ENCODE data around the gene ZFAND3.

DNA sequence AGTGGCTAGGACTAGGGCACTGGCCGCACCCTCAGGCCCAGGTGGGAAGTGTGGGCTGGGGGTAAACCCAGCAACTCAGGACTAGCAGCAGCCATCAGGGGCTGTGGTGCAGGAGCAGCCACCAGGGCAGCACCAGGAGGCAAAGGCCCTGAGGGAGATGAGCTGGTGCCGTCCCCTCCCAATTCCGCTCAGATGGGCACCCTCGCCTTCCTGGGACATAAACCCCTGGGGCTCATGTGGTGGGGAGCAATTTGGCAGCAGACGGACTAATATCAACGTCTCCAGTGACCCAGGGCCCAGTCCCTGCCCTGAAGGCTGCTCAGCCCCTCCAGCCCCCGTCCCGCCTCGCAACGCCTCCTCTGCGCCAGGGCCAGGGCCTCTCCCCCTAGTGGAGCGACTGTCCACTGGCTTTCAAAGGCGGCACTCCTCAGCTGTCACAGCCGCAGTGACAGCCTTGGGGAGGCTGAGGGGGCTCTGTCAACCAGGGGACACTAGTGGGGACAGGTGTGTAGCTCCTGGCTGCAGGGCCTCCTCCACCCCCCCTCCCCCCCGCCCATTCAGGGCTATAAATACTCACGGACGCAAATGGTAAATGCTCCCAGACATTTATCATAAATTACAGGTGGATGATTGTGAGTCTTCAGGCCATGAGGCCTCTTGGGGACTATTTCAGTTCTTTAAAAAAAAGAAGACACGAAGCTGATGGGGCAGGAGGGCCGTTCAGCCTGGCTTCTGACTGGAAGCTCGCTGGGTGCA, 349.9 kb downstream of the ZFAND3 start:
- TF ChIP-seq CTCF (IDR thresholded peaks at IDR 0.05) (no peak), POLR2A (IDR thresholded peaks at IDR 0.05) (no peak), EP300 (IDR thresholded peaks at IDR 0.05) (no peak)
